ENCODE data around the gene OTUD1.

DNA sequence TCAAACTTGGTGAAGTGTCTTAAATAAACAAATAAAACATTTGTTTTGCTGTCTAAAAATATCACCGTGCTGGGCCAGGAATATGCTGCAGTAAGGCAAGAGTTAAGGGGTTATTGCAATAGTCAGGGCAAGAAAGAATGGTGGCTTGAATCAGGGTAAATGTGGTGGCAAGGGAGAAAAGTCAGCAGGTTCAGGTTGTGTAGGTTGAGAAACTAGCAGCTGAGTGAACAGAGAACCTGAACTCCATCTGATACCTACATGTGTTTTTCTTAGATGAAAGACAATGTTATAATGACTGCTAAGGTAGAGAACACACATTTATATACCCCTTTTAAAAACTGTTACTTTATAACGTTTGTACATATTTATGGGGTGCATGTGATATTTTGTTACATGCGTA, 28.7 kb downstream of the OTUD1 start:
- TF ChIP-seq SRF (IDR thresholded peaks at IDR 0.05; ENCODE audit: low read depth) = no peak
- TF ChIP-seq, protein P1, sequence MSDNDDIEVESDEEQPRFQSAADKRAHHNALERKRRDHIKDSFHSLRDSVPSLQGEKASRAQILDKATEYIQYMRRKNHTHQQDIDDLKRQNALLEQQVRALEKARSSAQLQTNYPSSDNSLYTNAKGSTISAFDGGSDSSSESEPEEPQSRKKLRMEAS (IDR thresholded peaks at IDR 0.05) = no peak
- TF ChIP-seq, protein P2, sequence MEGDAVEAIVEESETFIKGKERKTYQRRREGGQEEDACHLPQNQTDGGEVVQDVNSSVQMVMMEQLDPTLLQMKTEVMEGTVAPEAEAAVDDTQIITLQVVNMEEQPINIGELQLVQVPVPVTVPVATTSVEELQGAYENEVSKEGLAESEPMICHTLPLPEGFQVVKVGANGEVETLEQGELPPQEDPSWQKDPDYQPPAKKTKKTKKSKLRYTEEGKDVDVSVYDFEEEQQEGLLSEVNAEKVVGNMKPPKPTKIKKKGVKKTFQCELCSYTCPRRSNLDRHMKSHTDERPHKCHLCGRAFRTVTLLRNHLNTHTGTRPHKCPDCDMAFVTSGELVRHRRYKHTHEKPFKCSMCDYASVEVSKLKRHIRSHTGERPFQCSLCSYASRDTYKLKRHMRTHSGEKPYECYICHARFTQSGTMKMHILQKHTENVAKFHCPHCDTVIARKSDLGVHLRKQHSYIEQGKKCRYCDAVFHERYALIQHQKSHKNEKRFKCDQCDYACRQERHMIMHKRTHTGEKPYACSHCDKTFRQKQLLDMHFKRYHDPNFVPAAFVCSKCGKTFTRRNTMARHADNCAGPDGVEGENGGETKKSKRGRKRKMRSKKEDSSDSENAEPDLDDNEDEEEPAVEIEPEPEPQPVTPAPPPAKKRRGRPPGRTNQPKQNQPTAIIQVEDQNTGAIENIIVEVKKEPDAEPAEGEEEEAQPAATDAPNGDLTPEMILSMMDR (IDR thresholded peaks at IDR 0.05 in 2 of 3, conservative IDR thresholded peaks at IDR 0.05 in 1 of 3; ENCODE audit: borderline replicate concordance in 1 of 3, insufficient read depth in 1 of 3, low read depth in 2 of 3, low read length in 2 of 3) = no peak
- TF ChIP-seq EZH2phosphoT487 (IDR thresholded peaks at IDR 0.05; ENCODE audit: borderline replicate concordance) = no peak
- no peak for TF ChIP-seq POLR2A (IDR thresholded peaks at IDR 0.05; ENCODE audit: borderline replicate concordance, extremely low read depth, insufficient read depth, insufficient read length)
- TF ChIP-seq, protein P3, sequence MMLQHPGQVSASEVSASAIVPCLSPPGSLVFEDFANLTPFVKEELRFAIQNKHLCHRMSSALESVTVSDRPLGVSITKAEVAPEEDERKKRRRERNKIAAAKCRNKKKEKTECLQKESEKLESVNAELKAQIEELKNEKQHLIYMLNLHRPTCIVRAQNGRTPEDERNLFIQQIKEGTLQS (IDR thresholded peaks at IDR 0.05) = no peak
- no peak for TF ChIP-seq POLR2AphosphoS5 (IDR thresholded peaks at IDR 0.05; ENCODE audit: low read depth, low read length)
- TF ChIP-seq SIN3A (IDR thresholded peaks at IDR 0.05; ENCODE audit: low read depth) = no peak
- no peak for TF ChIP-seq YY1 (IDR thresholded peaks at IDR 0.05; ENCODE audit: extremely low read depth, insufficient replicate concordance, low read depth, low read length)
- TF ChIP-seq ZNF274 (IDR thresholded peaks at IDR 0.05; ENCODE audit: low read depth, low read length) = no peak
